ENCODE results near the gene DNAH9.
A peak's percentile ranks its signal among the peaks of the same experiment; 100 is the strongest.

Gene DNAH9

GRCh38 chr17:11981862-11982261 is 383.6 kb downstream of the DNAH9 start:
- DNase-seq (ENCODE audit: low read depth in 2 of 2) = no peak

GRCh38 chr17:11986179-11986941 is 388.1 kb downstream of the DNAH9 start:
- no peak for DNase-seq (ENCODE audit: low read depth in 2 of 2)

- peak; percentile 10 to 16 for DNase-seq (ENCODE audit: low read depth in 2 of 2)
These were observed 388.7 kb downstream of the DNAH9 start for GRCh38 chr17:11986942-11987329.

GRCh38 chr17:11990363-11990983 is 392.2 kb downstream of the DNAH9 start:
- DNase-seq (ENCODE audit: low read depth in 2 of 2) = no peak

- no peak for DNase-seq (ENCODE audit: low read depth in 2 of 2)
These were observed 393.2 kb downstream of the DNAH9 start for GRCh38 chr17:11991461-11991860.

GRCh38 chr17:11996722-11997146 is 398.5 kb downstream of the DNAH9 start:
- DNase-seq (ENCODE audit: low read depth in 2 of 2) = peak in 1 of 2 experiments; percentile 1

- peak; percentile 78 for DNase-seq (ENCODE audit: low read depth in 2 of 2)
These were observed 399.1 kb downstream of the DNAH9 start, which contains the start of gene ZNF18 for GRCh38 chr17:11997147-11997971. TSS of gene ZNF18 (minus strand) at chr17:11997475. CDS start at chr17:11992829, 4,646 bp downstream.

- DNase-seq (ENCODE audit: low read depth in 2 of 2) = no peak
These were observed 399.6 kb downstream of the DNAH9 start for GRCh38 chr17:11997972-11998233.

- no peak for DNase-seq (ENCODE audit: low read depth in 2 of 2)
These were observed 401.4 kb downstream of the DNAH9 start for GRCh38 chr17:11999696-12000095.

- no peak for DNase-seq (ENCODE audit: low read depth in 2 of 2)
These were observed 409.2 kb downstream of the DNAH9 start for GRCh38 chr17:12007466-12007865.
